ENCODE results near the gene ANTXRL.

ANTXRL gene

GRCh38 chr10:46257099-46257498 is 29.7 kb upstream of the ANTXRL start:
- no peak for TF ChIP-seq POLR2AphosphoS5 (IDR thresholded peaks at IDR 0.05; ENCODE audit: low read depth, low read length)
- TF ChIP-seq, protein P1, sequence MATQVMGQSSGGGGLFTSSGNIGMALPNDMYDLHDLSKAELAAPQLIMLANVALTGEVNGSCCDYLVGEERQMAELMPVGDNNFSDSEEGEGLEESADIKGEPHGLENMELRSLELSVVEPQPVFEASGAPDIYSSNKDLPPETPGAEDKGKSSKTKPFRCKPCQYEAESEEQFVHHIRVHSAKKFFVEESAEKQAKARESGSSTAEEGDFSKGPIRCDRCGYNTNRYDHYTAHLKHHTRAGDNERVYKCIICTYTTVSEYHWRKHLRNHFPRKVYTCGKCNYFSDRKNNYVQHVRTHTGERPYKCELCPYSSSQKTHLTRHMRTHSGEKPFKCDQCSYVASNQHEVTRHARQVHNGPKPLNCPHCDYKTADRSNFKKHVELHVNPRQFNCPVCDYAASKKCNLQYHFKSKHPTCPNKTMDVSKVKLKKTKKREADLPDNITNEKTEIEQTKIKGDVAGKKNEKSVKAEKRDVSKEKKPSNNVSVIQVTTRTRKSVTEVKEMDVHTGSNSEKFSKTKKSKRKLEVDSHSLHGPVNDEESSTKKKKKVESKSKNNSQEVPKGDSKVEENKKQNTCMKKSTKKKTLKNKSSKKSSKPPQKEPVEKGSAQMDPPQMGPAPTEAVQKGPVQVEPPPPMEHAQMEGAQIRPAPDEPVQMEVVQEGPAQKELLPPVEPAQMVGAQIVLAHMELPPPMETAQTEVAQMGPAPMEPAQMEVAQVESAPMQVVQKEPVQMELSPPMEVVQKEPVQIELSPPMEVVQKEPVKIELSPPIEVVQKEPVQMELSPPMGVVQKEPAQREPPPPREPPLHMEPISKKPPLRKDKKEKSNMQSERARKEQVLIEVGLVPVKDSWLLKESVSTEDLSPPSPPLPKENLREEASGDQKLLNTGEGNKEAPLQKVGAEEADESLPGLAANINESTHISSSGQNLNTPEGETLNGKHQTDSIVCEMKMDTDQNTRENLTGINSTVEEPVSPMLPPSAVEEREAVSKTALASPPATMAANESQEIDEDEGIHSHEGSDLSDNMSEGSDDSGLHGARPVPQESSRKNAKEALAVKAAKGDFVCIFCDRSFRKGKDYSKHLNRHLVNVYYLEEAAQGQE (IDR thresholded peaks at IDR 0.05; ENCODE audit: insufficient read depth in 1 of 2, low read depth in 2 of 2, low read length in 2 of 2): no peak
- TF ChIP-seq TAF1 (IDR thresholded peaks at IDR 0.05; ENCODE audit: borderline replicate concordance, insufficient read depth, low read length): no peak
- TF ChIP-seq SIN3A (IDR thresholded peaks at IDR 0.05; ENCODE audit: borderline replicate concordance, insufficient read depth, low read length): no peak
- no peak for TF ChIP-seq FOXP2 (optimal IDR thresholded peaks at IDR 0.05; ENCODE audit: borderline replicate concordance, extremely low read depth, extremely low read length, insufficient read depth)

DNA sequence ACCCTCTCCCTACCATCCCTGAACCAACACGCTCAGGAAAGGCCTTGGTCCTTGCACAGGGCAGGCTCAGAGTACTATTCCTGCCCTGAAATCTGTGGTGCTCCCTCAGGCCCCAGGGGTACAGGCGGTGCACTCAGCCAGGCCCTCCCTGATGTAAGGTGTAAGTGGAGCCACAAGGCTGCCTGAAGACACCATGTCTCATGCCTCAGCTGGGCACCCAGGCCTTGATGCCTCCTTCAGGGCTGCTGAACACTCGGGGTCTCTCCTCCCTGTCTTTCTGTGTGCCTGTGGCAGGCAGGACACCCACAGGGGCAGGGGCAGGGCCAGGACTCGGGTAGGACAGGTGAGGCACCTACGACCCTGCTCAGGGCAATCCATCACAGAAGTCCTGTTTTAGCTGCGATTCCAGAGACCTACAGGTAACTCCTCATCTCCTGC is 22.9 kb upstream of the ANTXRL start:
- TF ChIP-seq FOXP2 (optimal IDR thresholded peaks at IDR 0.05; ENCODE audit: borderline replicate concordance, extremely low read depth, extremely low read length, insufficient read depth): no peak
- no peak for TF ChIP-seq POLR2AphosphoS5 (IDR thresholded peaks at IDR 0.05; ENCODE audit: low read depth, low read length)
- TF ChIP-seq SIN3A (IDR thresholded peaks at IDR 0.05; ENCODE audit: borderline replicate concordance, insufficient read depth, low read length): no peak
- TF ChIP-seq TAF1 (IDR thresholded peaks at IDR 0.05; ENCODE audit: borderline replicate concordance, insufficient read depth, low read length): no peak
- TF ChIP-seq, protein P1 (IDR thresholded peaks at IDR 0.05; ENCODE audit: insufficient read depth in 1 of 2, low read depth in 2 of 2, low read length in 2 of 2): no peak

DNA sequence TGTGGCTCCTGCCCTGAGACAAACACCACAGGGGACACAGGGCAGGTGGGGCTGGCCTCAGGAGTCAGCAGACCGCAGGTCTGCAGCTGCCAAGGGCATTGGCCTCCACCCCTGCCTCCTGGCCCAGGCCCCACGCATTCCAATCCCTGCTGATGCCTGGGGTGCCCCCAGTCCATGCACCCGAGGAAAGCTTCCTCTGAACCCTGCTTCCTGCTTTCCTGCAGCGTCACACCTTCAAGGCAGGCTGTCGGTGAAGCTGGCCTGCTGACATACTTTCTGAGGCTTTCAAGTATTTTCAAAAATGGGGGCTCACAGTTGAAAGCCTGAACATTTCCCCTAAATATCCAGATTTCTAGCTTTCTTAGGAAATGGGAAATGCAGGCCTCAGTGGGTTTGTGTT is 22.5 kb upstream of the ANTXRL start:
- TF ChIP-seq FOXP2 (optimal IDR thresholded peaks at IDR 0.05; ENCODE audit: borderline replicate concordance, extremely low read depth, extremely low read length, insufficient read depth) (no peak), TAF1 (IDR thresholded peaks at IDR 0.05; ENCODE audit: borderline replicate concordance, insufficient read depth, low read length) (no peak), POLR2AphosphoS5 (IDR thresholded peaks at IDR 0.05; ENCODE audit: low read depth, low read length) (no peak), SIN3A (IDR thresholded peaks at IDR 0.05; ENCODE audit: borderline replicate concordance, insufficient read depth, low read length) (no peak)
- TF ChIP-seq, protein P1 (IDR thresholded peaks at IDR 0.05; ENCODE audit: insufficient read depth in 1 of 2, low read depth in 2 of 2, low read length in 2 of 2): no peak

DNA sequence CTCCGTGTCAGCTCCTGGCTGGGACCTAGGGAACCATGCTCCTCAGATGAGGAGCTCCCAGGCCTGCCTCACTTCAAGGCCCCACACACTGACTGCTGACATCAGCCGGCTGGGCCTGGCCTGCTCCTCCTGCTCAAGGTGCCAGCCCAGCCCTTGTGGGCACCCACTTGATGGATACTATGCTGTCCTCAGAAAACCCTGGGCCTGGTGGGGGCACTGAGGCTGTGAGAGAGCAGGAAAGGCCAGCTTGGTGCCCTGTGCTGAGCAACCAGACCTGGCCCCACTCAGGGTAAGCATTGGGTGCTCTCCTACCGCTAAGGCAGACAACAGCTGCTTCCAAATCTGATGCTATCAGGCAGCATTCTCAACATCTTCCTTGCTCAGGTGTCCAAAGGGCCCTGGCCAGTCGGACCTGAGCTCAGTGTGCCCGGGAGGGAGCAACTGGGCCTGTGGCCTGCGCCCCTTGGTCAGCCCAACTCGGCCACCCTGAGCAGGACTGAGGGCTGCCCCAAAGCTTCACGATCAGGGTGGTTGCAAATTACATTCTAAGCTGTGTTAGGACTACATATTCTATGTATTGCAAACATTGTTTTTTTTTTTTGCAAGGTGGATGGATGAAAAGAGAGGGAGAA is 21.9 kb upstream of the ANTXRL start:
- TF ChIP-seq, protein P1 (IDR thresholded peaks at IDR 0.05; ENCODE audit: insufficient read depth in 1 of 2, low read depth in 2 of 2, low read length in 2 of 2): no peak
- no peak for TF ChIP-seq POLR2AphosphoS5 (IDR thresholded peaks at IDR 0.05; ENCODE audit: low read depth, low read length)
- TF ChIP-seq FOXP2 (optimal IDR thresholded peaks at IDR 0.05; ENCODE audit: borderline replicate concordance, extremely low read depth, extremely low read length, insufficient read depth): no peak
- no peak for TF ChIP-seq SIN3A (IDR thresholded peaks at IDR 0.05; ENCODE audit: borderline replicate concordance, insufficient read depth, low read length)
- TF ChIP-seq TAF1 (IDR thresholded peaks at IDR 0.05; ENCODE audit: borderline replicate concordance, insufficient read depth, low read length): no peak
